ENCODE data around the gene AGMO. TPM values are rescaled to one million over a fixed set of nuclear protein-coding genes. Genes with fewer than 3 reads are reported as not detected.

AGMO gene
- total and polyA plus RNA-seq, 10 of the 15 experiments (the other 5 are each of a cell fraction or from before 2014, with no cell fraction given): 0.11 to 0.29 TPM; not detected in 8

GRCh38 chr7:15594461-15594860, 32.6 kb upstream of the AGMO start:
- Histone ChIP-seq H3K36me3 (ENCODE audit: control insufficient read depth in 2 of 2, insufficient read depth in 2 of 2, low read length in 1 of 2) (no peaks in the 10 kb centered on the region), H3K27me3 (replicated peaks in 1 of 2; ENCODE audit: control insufficient read depth in 2 of 2, insufficient read depth in 2 of 2, low read length in 1 of 2) (no peaks in the 10 kb centered on the region), H4K20me1 (ENCODE audit: control insufficient read depth, insufficient read depth) (no peaks in the 10 kb centered on the region), H3K27ac (ENCODE audit: control insufficient read depth, insufficient read depth) (no peak overlapping the region), H3K4me1 (ENCODE audit: control insufficient read depth, insufficient read depth, low read length) (no peaks in the 10 kb centered on the region), H2AFZ (ENCODE audit: control insufficient read depth, low read depth, low read length) (no peak overlapping the region), H3K9me3 (replicated peaks; ENCODE audit: control insufficient read depth, insufficient read depth, low read length) (no peaks in the 10 kb centered on the region), H3K9ac (ENCODE audit: control insufficient read depth, insufficient read depth, low read length) (no peak overlapping the region), H3K4me3 (no peak overlapping the region), H3K4me2 (ENCODE audit: control insufficient read depth, insufficient read depth) (no peak overlapping the region), H3K79me2 (ENCODE audit: control insufficient read depth, insufficient read depth, low read length) (no peaks in the 10 kb centered on the region)
- in situ Hi-C loops (cut with MboI) (no loop called here), intact Hi-C loops (cut with micrococcal nuclease; ENCODE audit: unreplicated experiment) (no loop called here)
- RAD21 ChIA-PET (ENCODE audit: unreplicated experiment): interaction anchor here (0.6 to 1.2 kb wide), 2 partner anchors 19 to 26 kb away, joined by 3 read pairs; no protein-coding TSS in a partner anchor
- no TSS peak for BruUV-seq (replicated peaks)
- no peak for TF ChIP-seq ATF3 (IDR thresholded peaks at IDR 0.05; ENCODE audit: borderline replicate concordance, extremely low read depth, low read depth, low read length)
- TF ChIP-seq ESRRA (IDR thresholded peaks at IDR 0.05; ENCODE audit: low read length): no peak
- no peak for TF ChIP-seq MTA3 (IDR thresholded peaks at IDR 0.05; ENCODE audit: borderline replicate concordance, low read length)
- TF ChIP-seq CBX3 (IDR thresholded peaks at IDR 0.05; ENCODE audit: borderline replicate concordance, low read depth): no peak
- TF ChIP-seq NFXL1 (IDR thresholded peaks at IDR 0.05; ENCODE audit: borderline replicate concordance): no peak
- TF ChIP-seq ZBTB11 (CRISPR knock-in tag; IDR thresholded peaks at IDR 0.05): no peak
- TF ChIP-seq KAT2A (conservative IDR thresholded peaks at IDR 0.05; ENCODE audit: control insufficient read depth, low read depth, low read length): no peak
- no peak for TF ChIP-seq FOXK2 (IDR thresholded peaks at IDR 0.05)
- TF ChIP-seq IRF4 (IDR thresholded peaks at IDR 0.05; ENCODE audit: low read depth, low read length): no peak
- TF ChIP-seq TCF12 (IDR thresholded peaks at IDR 0.05; ENCODE audit: low read depth, low read length): no peak
- no peak for TF ChIP-seq YBX1 (IDR thresholded peaks at IDR 0.05)
- TF ChIP-seq RAD21 (IDR thresholded peaks at IDR 0.05; ENCODE audit: insufficient read depth, low read depth, low read length): no peak
- no peak for TF ChIP-seq STAT1 (conservative IDR thresholded peaks at IDR 0.05)
- ATAC-seq (no peak), DNase-seq (ENCODE audit: low read depth, low spot score) (no peak), FAIRE-seq (no peak)
- SMC1A ChIA-PET (ENCODE audit: uncharacterized antibody, unreplicated experiment): interaction anchor here (0.9 kb wide), 1 partner anchor 12 kb away, joined by 3 read pairs; no protein-coding TSS in a partner anchor
- POLR2A ChIA-PET: no interaction called here
- CTCF ChIA-PET: no interaction called here
- WGBS (ENCODE audit: insufficient coverage, insufficient replicate concordance, low lambda C conversion rate, missing lambda C conversion rate): 32% methylated on average over 5 of the region's 5 CpGs

Measured in GM12878 (cell line).